Glomerular endothelial cell (primary cell): ENCODE data around the gene DISC1. TPM values are rescaled to one million over a fixed set of nuclear protein-coding genes. Genes with fewer than 3 reads are reported as not detected.

Source experiments
- DNase-seq: peaks from one replicate; pipeline ENCODE4 v3.0.0-alpha.2; 2011; ENCODE audit warnings: low read depth, low spot score; ENCODE audit errors: extremely low read depth
- total RNA-seq: library from RNA; depleted of rRNA; stranded (reverse); fragments of >200 nt; gene quantifications from 2 replicates; pipeline ENCODE4 v1.2.3, GENCODE V29; 2015

DISC1 gene
- total RNA-seq, 1 donor from 2014 or later = 36.7 TPM

GRCh38 chr1:231694075-231694431, 67.5 kb downstream of the DISC1 start:
- DNase-seq = no peak

GRCh38 chr1:231694465-231695077, 68.0 kb downstream of the DISC1 start:
- no peak for DNase-seq

- no peak for DNase-seq
Observed at GRCh38 chr1:231695439-231696255, 69.1 kb downstream of the DISC1 start.

- no peak for DNase-seq
Observed at GRCh38 chr1:231699784-231700183, 73.2 kb downstream of the DISC1 start.

GRCh38 chr1:231701306-231701705, 74.7 kb downstream of the DISC1 start:
- DNase-seq = no peak

- no peak for DNase-seq
Observed at GRCh38 chr1:231702331-231702730, 75.7 kb downstream of the DISC1 start.

- DNase-seq = no peak
Observed at GRCh38 chr1:231702804-231703203, 76.2 kb downstream of the DISC1 start.

GRCh38 chr1:231705806-231706760, 79.5 kb downstream of the DISC1 start:
- no peak for DNase-seq

- DNase-seq = no peak
Observed at GRCh38 chr1:231706934-231707333, 80.3 kb downstream of the DISC1 start.

- DNase-seq = no peak
Observed at GRCh38 chr1:231707407-231707806, 80.8 kb downstream of the DISC1 start.

GRCh38 chr1:231708394-231708793, 81.8 kb downstream of the DISC1 start:
- no peak for DNase-seq

- no peak for DNase-seq
Observed at GRCh38 chr1:231714440-231714839, 87.8 kb downstream of the DISC1 start.

- DNase-seq = no peak
Observed at GRCh38 chr1:231715816-231716722, 89.5 kb downstream of the DISC1 start.

GRCh38 chr1:231716879-231717278, 90.3 kb downstream of the DISC1 start:
- DNase-seq = no peak

- DNase-seq = no peak
Observed at GRCh38 chr1:231719485-231720183, 93.0 kb downstream of the DISC1 start.

GRCh38 chr1:231720652-231721325, 94.2 kb downstream of the DISC1 start:
- DNase-seq = no peak

GRCh38 chr1:231721436-231721835, 94.8 kb downstream of the DISC1 start:
- no peak for DNase-seq

- DNase-seq = no peak
Observed at GRCh38 chr1:231722356-231722755, 95.8 kb downstream of the DISC1 start.

GRCh38 chr1:231723146-231723545, 96.6 kb downstream of the DISC1 start:
- DNase-seq = no peak
